ENCODE data around the gene ETFA.
A peak's percentile ranks its signal among the peaks of the same experiment; 100 is the strongest.
"Not testable (repeated sequence)": the region's sequence is repeated elsewhere in the genome, so short reads cannot be mapped to it uniquely, and the experiment has no call there.

The ETFA gene

DNA sequence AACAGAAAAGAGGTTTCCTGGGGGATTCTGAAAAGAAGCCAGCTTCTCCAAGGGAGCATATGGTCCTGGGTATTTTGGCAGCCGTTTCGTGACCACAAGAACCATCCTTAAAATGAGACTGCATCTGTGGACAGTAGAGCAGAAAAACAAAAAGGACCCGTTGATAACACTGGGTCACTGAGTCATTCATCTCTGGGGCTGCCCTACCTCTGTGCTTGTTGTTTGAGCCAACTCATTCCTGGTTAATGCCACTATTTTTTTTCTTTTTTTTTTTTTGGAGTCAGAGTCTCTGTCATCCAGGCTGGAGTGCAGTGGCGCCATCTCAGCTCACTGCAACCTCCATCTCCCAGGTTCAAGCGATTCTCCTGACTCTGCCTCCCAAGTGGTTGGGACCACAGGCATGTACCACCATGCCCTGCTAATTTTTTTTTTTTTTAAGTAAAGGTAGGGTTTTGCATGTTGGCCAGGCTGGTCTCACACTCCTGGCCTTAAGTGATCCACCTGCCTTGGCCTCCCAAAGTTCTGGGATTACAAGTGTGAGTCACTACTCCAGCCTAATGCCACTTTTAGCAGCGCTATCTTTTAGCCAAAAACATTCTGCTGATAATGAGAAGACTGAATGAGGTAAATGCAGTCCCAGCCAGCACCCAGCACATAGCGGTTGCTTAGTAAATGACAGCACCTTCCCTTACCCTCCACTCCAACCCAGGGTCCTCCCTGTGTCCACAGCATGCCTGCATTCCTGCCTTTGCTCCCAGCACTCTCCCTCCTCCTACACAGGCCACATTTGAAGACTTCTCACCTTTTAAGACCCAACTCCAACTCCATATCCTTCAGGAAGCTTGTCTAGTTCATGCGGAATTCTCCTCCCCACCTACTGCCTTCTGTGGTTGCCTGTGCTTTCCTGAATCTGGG, 16.2 kb upstream of the ETFA start:
- DNase-seq (ENCODE audit: low read depth, low spot score), result no peak

DNA sequence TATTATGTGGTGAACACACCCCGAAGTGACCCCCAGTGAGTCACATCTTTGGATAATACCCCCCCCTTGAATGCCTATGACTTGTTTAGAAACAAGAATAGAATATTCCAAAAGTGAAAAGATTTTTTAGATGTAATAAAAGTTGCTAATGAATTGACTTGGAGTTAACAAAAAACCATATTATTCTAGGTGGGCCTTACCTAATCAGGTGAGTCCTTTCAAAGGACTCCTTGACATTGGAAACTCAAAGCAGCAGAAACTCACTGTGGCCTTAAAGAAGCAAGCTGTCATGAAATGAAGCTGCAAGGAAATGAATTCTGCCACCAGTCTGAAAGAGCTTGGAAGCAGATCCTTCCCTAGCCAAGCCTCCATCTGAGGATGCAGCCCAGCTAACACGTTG, 14.4 kb upstream of the ETFA start:
- no peak for DNase-seq (ENCODE audit: low read depth, low spot score)

GRCh38 chr15:76324066-76324465, 12.8 kb upstream of the ETFA start:
- DNase-seq (ENCODE audit: low read depth, low spot score), result no peak

DNA sequence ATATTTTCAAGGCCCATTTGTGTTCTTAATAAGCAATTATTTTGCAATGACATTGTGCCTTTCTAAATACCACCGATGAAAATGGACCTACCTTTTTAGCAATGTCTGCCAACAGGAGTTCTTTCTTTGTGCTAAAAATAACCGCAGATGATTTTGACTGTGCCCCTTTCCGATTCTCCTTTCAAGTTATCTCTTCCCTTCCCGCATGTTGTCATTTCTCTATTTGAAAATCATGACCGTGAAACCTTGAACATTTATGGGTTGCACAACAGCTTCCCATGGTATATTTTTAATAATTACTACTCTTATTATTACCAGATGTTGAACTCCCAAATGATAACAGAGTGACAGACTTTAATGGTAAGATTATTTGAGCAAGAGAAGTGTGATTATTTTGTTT, 10.3 kb upstream of the ETFA start:
- DNase-seq (ENCODE audit: low read depth, low spot score), result no peak

DNA sequence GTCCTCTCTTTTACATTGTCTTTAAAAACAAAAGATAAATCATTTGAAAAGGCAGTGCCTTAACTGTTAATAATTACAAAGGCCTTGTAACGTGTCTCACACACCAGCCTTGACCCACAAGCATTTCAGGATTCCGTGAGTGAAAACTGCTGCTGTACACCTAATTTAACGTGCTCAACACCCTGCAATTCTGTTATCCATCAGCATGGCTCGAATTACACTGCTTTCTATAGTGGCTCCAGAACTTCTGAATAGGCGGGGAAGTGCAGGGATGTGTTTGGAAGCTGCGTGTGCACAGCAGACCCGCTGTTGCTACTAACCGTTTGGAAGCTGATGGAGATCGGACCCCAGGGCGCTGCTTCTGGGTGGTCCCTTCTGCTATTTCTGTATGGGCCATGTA, 9.9 kb upstream of the ETFA start:
- DNase-seq (ENCODE audit: low read depth, low spot score), result no peak

- no peak for DNase-seq (ENCODE audit: low read depth, low spot score)
These were observed 8.7 kb upstream of the ETFA start for GRCh38 chr15:76320012-76320411.

- DNase-seq (ENCODE audit: low read depth, low spot score), result peak; percentile 53
These were observed 2.5 kb upstream of the ETFA start for GRCh38 chr15:76313731-76314130.

DNA sequence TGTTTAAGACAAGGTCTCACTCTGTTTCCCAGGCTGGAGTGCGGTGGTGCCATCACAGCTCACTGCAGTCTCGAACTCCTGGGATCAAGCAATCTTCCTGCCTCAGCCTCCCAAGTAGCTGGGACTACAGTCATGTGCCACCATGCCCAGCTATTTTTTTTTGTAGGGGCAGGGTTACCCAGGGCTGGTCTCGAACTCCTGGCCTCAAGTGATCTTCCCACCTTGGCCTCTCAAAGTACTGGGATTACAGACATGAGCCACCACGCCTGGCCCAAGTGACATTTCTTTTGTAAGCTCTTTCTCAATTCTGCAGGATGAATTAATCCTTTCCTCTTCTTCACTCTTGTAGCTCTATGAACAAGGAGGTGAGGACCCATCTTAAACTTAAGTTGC, 1.9 kb upstream of the ETFA start:
- not testable (repeated sequence) for DNase-seq (ENCODE audit: low read depth, low spot score)

- peak; percentile 64 for DNase-seq (ENCODE audit: low read depth, low spot score)
These were observed 1.4 kb upstream of the ETFA start for GRCh38 chr15:76312540-76313174.

GRCh38 chr15:76310475-76311099, 682 bp downstream of the ETFA start:
- no peak for DNase-seq (ENCODE audit: low read depth, low spot score)

DNA sequence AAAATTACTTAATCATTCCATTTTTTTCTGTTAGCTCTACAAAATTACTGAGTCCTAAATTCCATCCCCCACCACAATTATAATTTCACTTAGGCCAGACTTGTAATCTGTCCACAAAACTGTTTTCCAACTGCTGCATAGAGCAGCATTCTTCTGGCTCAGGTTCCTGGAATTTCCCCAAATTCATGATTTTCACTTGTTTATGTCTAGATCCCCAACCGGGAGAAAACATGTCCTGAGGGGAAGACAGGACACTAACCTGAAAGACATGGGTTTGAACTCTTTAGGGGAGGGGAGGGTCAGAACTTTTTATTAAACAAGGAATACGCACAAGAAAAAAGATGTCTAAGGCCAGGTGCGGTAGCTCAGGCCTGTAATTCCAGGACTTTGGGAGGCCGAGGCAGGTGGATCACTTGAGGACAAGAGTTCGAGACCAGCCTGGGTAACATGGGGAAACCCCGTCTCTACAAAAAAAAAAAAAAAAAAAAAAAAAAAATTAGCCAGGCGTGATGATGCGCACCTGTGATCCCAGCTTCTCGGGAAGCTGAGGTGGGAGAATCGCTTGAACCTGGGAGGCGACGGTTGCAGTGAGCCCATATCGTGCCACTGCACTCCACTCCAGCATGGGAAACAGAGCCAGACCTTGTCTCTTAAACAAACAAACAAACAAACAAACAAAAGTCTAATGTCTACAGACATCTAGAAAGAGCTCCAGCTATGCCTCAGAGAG, 1.5 kb downstream of the ETFA start:
- DNase-seq (ENCODE audit: low read depth, low spot score), result peak; percentile 52

- DNase-seq (ENCODE audit: low read depth, low spot score), result no peak
These were observed 7.4 kb downstream of the ETFA start for GRCh38 chr15:76303909-76304308.

DNA sequence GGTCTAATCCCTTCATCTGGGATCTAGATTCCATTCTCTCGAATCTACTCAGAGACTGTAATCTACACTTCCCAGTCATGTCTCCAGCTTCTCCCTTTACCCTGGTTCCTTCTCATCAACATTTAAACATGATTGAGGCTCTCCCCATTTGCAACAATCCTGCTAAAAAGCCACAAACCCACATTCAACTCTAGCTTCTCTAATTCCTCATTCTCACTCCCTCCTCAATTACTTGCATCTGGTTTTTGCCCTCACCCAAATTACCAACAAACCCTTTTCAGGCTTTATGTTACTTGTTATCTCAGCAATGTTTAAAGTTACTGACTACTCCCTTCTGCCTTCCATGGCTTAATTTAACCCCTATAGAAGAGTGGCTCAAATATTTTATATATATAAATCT, 11.5 kb downstream of the ETFA start:
- DNase-seq (ENCODE audit: low read depth, low spot score), result no peak

DNA sequence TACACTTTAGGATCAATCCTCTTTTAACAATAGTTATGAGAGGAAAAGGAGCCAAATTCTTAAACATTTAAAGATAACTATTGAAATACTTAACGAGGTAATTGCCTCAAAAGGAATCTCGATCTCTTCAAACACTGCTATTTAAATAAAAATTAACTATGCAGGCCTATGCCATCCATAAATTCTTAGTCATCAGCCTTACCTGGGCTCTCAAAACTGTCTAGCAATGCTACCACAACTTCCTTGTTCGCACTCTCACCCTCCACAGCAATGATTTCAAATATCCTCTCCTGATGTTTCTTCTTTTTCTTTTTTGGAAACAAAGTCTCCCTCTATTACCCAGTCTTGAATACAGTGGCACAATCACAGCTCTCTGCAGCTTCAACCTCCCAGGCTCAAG, 12.3 kb downstream of the ETFA start:
- DNase-seq (ENCODE audit: low read depth, low spot score), result no peak

- DNase-seq (ENCODE audit: low read depth, low spot score), result not testable (repeated sequence)
These were observed 13.3 kb downstream of the ETFA start for GRCh38 chr15:76297951-76298350.

GRCh38 chr15:76296849-76297248, 14.4 kb downstream of the ETFA start:
- no peak for DNase-seq (ENCODE audit: low read depth, low spot score)

GRCh38 chr15:76294463-76294862, 16.8 kb downstream of the ETFA start:
- not testable (repeated sequence) for DNase-seq (ENCODE audit: low read depth, low spot score)

DNA sequence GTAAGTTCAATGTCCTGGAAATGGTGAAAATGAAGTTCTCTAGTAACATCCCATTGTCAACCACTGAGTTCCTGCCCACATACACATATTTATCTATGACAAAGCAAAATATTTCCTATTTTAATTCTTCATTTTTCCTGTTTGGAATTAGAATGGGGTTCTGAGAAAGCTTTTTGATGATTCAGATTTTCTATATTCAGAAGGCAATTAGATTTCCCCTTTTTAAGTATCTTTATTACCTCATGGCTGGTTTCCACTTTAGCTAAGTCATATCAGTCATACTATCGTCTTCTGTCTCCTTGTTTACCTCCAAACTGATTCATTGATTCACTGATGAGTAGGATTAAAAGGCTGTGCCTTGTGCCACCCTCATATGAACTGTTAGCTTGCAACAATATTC, 17.9 kb downstream of the ETFA start:
- DNase-seq (ENCODE audit: low read depth, low spot score), result no peak

GRCh38 chr15:76289582-76289981, 21.7 kb downstream of the ETFA start:
- no peak for DNase-seq (ENCODE audit: low read depth, low spot score)

DNA sequence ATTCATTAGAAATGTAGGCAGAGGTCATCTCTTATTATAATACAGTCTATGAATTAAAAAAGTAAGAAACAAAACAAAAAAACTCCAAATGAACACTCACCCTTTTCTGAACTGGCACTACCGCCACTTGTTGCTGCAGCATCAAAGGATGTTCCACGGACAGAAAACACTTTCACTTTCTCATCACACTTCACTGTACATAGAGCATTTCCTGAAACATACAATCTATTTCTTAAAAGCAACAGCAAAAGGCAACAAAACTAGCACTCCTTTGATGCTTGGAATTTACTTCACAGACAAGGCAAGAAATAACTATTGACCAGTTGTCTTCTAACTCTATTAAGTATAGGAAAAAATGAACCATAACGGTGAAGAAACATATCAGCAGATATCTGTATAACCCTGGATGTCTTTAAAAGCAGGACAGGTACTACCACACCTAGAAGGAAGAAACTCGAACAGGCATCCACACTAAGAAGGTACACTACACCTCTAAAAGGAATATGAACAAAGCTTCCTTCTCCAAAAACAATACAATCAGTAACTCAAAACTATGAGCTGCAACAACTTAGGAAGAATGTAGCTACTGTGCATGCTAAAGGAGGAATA, 24.9 kb downstream of the ETFA start:
- no peak for DNase-seq (ENCODE audit: low read depth, low spot score)

GRCh38 chr15:76285241-76285825, 25.9 kb downstream of the ETFA start:
- no peak for DNase-seq (ENCODE audit: low read depth, low spot score)
